ENCODE data around the gene SMARCD3. TPM values are rescaled to one million over a fixed set of nuclear protein-coding genes. Genes with fewer than 3 reads are reported as not detected.

SMARCD3 gene
- total RNA-seq, 1 experiment from 2014 or later: 27.8 TPM

DNA sequence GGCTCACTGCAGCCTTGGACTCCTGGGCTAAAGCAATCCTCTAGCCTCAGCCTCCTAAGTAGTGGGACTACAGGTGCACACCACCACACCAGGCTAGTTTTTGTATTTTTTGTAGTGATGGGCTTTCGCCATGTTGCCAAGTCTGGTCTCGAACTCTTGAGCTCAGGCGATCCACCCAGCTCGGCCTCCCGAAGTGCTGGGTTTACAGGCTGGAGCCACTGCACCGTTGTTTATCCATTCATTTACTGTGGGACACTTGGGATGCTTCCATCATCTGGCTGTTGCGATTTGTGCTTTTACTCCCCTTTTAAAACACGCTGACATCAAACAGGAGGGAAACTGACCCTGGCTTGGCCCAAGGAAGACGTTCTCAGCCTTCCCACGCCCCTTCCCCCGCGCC, 30.5 kb upstream of the SMARCD3 start:
- intact Hi-C loops (cut with micrococcal nuclease; ENCODE audit: unreplicated experiment): no loop called here
- DNase-seq (ENCODE audit: low read depth, low spot score): no peak
- BruUV-seq (replicated peaks): no TSS peak
- H3K27me3 ChIP-seq (ENCODE audit: control insufficient read depth, insufficient read depth, low read length): no peaks in the 10 kb centered on the region; the same call in 1 of the 2 replicates
- peaks cover 5% of the 10 kb centered on the region; the same call in 1 of the 2 replicates for H3K4me1 ChIP-seq (ENCODE audit: control insufficient read depth, insufficient read depth, low read length)
- TF ChIP-seq TCF7L2 (IDR thresholded peaks at IDR 0.05; ENCODE audit: low read depth, low read length): no peak
- TF ChIP-seq, protein P1, sequence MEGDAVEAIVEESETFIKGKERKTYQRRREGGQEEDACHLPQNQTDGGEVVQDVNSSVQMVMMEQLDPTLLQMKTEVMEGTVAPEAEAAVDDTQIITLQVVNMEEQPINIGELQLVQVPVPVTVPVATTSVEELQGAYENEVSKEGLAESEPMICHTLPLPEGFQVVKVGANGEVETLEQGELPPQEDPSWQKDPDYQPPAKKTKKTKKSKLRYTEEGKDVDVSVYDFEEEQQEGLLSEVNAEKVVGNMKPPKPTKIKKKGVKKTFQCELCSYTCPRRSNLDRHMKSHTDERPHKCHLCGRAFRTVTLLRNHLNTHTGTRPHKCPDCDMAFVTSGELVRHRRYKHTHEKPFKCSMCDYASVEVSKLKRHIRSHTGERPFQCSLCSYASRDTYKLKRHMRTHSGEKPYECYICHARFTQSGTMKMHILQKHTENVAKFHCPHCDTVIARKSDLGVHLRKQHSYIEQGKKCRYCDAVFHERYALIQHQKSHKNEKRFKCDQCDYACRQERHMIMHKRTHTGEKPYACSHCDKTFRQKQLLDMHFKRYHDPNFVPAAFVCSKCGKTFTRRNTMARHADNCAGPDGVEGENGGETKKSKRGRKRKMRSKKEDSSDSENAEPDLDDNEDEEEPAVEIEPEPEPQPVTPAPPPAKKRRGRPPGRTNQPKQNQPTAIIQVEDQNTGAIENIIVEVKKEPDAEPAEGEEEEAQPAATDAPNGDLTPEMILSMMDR (IDR thresholded peaks at IDR 0.05): no peak
- no peak overlapping the region for H3K4me3 ChIP-seq (ENCODE audit: low read depth in 2 of 2, low read length in 2 of 2)
- no peaks in the 10 kb centered on the region for H3K36me3 ChIP-seq (ENCODE audit: control insufficient read depth, insufficient read depth, low read length)
- in situ Hi-C loops (cut with HindIII; ENCODE audit: low pct_unique_long_range_greater_than_20kb, low sequenced_read_pairs): no loop called here
- CTCF ChIA-PET: no interaction called here
- no peak for ATAC-seq
- no peaks in the 10 kb centered on the region; the same call in 1 of the 2 replicates for H3K9me3 ChIP-seq (ENCODE audit: control insufficient read depth, insufficient read depth, low read depth, low read length)
- POLR2A ChIA-PET: no interaction called here
- no peak overlapping the region for H3K27ac ChIP-seq (ENCODE audit: low read length)

DNA sequence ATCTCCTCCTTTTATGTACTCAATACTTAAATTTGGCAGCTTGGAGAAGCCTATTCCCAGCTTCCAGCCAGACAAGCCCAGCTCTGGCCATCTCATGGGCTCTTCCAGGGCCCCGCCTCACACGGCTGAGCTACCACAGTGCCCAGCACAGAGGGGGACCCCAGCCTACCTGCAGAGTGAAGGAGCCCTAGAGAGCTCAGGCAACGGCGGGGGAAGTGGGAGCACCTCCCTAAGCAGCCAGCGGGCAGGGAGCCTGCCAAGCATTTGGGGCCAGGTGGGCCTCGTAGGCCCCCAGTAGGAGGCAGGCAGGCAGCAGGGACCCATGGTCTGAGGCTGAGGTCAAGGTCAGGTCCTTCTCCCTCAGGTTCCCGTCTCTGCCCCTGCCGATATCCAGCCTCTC, 29.1 kb upstream of the SMARCD3 start:
- ChIA-PET POLR2A (no interaction called here), CTCF (interaction anchor here (0.7 kb wide), 1 partner anchor 32 kb away, joined by 3 read pairs; no protein-coding TSS in a partner anchor)
- no peak for DNase-seq (ENCODE audit: low read depth, low spot score)
- BruUV-seq (replicated peaks): no TSS peak
- no peak for ATAC-seq
- Histone ChIP-seq H3K36me3 (ENCODE audit: control insufficient read depth, insufficient read depth, low read length) (no peaks in the 10 kb centered on the region), H3K27ac (ENCODE audit: low read length) (no peak overlapping the region), H3K4me3 (ENCODE audit: low read depth in 2 of 2, low read length in 2 of 2) (no peak overlapping the region; a peak in 1 of 4 replicates), H3K27me3 (ENCODE audit: control insufficient read depth, insufficient read depth, low read length) (no peaks in the 10 kb centered on the region), H3K9me3 (ENCODE audit: control insufficient read depth, insufficient read depth, low read depth, low read length) (no peaks in the 10 kb centered on the region), H3K4me1 (ENCODE audit: control insufficient read depth, insufficient read depth, low read length) (peaks cover 5% of the 10 kb centered on the region; the same call in 1 of the 2 replicates)
- in situ Hi-C loops (cut with HindIII; ENCODE audit: low pct_unique_long_range_greater_than_20kb, low sequenced_read_pairs) (no loop called here), intact Hi-C loops (cut with micrococcal nuclease; ENCODE audit: unreplicated experiment) (no loop called here)
- TF ChIP-seq, protein P1 (IDR thresholded peaks at IDR 0.05): no peak
- TF ChIP-seq TCF7L2 (IDR thresholded peaks at IDR 0.05; ENCODE audit: low read depth, low read length) (no peak), POLR2AphosphoS5 (IDR thresholded peaks at IDR 0.05; ENCODE audit: low read depth, low read length) (no peak)
- TF ChIP-seq, protein P2, sequence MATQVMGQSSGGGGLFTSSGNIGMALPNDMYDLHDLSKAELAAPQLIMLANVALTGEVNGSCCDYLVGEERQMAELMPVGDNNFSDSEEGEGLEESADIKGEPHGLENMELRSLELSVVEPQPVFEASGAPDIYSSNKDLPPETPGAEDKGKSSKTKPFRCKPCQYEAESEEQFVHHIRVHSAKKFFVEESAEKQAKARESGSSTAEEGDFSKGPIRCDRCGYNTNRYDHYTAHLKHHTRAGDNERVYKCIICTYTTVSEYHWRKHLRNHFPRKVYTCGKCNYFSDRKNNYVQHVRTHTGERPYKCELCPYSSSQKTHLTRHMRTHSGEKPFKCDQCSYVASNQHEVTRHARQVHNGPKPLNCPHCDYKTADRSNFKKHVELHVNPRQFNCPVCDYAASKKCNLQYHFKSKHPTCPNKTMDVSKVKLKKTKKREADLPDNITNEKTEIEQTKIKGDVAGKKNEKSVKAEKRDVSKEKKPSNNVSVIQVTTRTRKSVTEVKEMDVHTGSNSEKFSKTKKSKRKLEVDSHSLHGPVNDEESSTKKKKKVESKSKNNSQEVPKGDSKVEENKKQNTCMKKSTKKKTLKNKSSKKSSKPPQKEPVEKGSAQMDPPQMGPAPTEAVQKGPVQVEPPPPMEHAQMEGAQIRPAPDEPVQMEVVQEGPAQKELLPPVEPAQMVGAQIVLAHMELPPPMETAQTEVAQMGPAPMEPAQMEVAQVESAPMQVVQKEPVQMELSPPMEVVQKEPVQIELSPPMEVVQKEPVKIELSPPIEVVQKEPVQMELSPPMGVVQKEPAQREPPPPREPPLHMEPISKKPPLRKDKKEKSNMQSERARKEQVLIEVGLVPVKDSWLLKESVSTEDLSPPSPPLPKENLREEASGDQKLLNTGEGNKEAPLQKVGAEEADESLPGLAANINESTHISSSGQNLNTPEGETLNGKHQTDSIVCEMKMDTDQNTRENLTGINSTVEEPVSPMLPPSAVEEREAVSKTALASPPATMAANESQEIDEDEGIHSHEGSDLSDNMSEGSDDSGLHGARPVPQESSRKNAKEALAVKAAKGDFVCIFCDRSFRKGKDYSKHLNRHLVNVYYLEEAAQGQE (IDR thresholded peaks at IDR 0.05; ENCODE audit: insufficient read depth in 1 of 2, low read depth in 2 of 2, low read length in 1 of 2): no peak

All from Panc1 (cell line).